ENCODE data around the gene CDHR5. TPM values are rescaled to one million over a fixed set of nuclear protein-coding genes. Genes with fewer than 3 reads are reported as not detected.
A peak's percentile ranks its signal among the peaks of the same experiment; 100 is the strongest.

Gene CDHR5
- polyA plus RNA-seq, 3 donors from 2014 or later, result not detected

DNA sequence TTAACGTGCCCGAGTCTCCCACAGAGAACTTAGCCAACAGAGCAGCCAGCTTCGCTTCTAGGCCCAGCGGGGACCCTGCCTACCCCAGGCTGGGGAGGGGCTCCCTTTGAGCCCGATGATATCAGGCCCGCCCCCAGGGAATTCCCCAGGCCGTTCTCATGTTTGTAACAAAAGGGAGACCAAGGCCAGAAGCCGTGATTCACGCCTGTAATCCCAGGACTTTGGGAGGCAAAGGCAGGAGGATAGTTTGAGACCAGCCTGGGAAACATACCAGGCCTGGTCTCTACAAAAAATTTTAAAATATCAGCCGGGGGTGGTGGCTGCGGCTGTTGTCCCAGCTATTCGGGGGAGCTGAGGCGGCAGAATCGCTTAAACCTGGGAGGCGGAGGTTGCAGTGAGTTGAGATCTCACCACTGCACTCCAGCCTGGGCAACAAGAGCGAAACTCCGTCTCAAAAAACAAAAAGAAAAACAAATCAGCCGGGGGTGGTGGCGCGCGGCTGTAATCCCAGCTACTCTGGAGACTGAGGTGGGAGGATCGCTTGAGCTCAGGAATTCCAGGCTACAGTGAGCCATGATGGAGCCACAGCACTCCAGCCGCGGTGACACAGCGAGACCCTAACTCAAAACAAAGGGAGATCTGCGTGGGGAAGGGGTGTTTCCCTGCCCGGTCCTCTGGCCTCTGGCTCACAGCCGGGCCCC lies 14.0 kb upstream of the CDHR5 start:
- Mint-ChIP-seq H3K27me3 (ENCODE audit: low read depth in 3 of 3) (peaks cover 8 to 11% (median 10%) of the 10 kb centered on the region in 3 donors), H3K36me3 (no peaks in the 10 kb centered on the region), H3K9me3 (no peaks in the 10 kb centered on the region), H3K4me1 (peaks cover 0 to 6% of the 10 kb centered on the region in 2 donors), H3K27ac (no peak overlapping the region), H3K4me3 (peak overlapping the region in 1 of 5 donors; percentile 46)
- no peak for DNase-seq

DNA sequence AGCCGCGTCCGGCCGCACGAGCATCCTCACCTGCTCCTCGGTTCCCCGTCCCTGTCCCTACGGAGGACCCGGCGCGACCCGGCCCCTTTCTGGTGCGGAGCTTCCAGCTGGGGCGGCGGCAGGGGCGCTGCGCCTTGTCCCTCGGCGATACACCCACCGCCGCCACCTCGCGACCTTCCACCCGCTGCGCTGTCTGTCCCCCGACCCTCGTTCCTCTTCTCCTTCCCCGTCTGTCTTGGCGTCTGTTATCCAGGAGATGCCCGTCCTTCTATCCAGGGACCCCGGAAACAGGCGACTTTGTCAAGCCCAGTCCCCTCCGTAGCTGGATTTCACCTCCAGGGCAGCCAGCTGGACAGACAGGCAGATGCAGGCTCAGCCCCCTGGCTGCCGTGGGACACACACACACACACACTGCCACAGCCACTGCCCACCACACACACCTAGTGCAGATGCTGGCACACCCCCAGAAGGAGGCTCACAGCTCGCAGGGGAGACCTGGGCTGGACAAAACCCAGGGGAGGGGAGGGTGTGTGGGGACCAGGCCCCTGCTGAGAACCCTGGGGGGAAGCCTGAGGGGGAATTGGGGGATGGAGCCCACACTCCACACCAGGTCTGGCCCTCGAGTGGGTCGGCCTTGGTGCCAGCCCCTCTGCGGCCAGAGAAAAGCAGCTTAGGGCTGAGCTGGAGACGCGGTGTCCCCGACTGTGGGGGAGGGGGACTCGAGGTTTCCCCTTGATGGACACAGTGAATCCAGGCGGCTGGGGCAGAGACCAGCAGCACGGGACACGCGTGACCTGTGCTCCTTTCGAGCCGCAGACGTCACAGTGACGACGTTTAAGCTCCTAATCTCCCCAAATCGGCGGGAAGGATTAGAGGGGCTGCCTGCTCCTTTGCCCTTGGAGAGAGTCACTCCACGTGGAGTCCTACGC lies 13.1 kb upstream of the CDHR5 start:
- Mint-ChIP-seq H3K9me3 (no peaks in the 10 kb centered on the region), H3K27me3 (ENCODE audit: low read depth in 3 of 3) (peaks cover 8 to 11% (median 10%) of the 10 kb centered on the region in 3 donors), H3K36me3 (peaks cover 0 to 2% (median 0%) of the 10 kb centered on the region in 3 donors), H3K4me1 (peaks cover 0 to 6% of the 10 kb centered on the region in 2 donors), H3K27ac (no peak overlapping the region), H3K4me3 (peak overlapping the region in 4 of 5 donors; percentile 24 to 62 (median 38))
- DNase-seq, result no peak

- Mint-ChIP-seq H3K27ac (no peak overlapping the region), H3K27me3 (ENCODE audit: low read depth in 3 of 3) (peaks cover 8 to 11% (median 10%) of the 10 kb centered on the region in 3 donors), H3K4me1 (peaks cover 0 to 6% of the 10 kb centered on the region in 2 donors), H3K4me3 (peak overlapping the region in 3 of 5 donors; percentile 24 to 48 (median 26)), H3K9me3 (no peaks in the 10 kb centered on the region), H3K36me3 (peaks cover 0 to 4% (median 0%) of the 10 kb centered on the region in 3 donors)
- no peak for DNase-seq
Measured at GRCh38 chr11:637333-637592, 12.5 kb upstream of the CDHR5 start.

GRCh38 chr11:636511-637332 lies 12.0 kb upstream of the CDHR5 start, which contains the start of gene DRD4:
DRD4 (plus strand) TSS chr11:637269; CDS start chr11:637305, 36 bp downstream.
- H3K4me1 Mint-ChIP-seq, result peaks cover 0 to 6% of the 10 kb centered on the region in 2 donors
- peaks cover 0 to 4% (median 0%) of the 10 kb centered on the region in 3 donors for H3K36me3 Mint-ChIP-seq
- peaks cover 6 to 11% (median 10%) of the 10 kb centered on the region in 3 donors for H3K27me3 Mint-ChIP-seq (ENCODE audit: low read depth in 3 of 3)
- H3K9me3 Mint-ChIP-seq, result no peaks in the 10 kb centered on the region
- peak within 1 kb of the TSS in 4 of 5 donors; percentile 24 to 62 (median 38) for H3K4me3 Mint-ChIP-seq
- no peak for DNase-seq
- no peak within 1 kb of the TSS for H3K27ac Mint-ChIP-seq

GRCh38 chr11:635945-636510 lies 11.3 kb upstream of the CDHR5 start:
- H3K4me3 Mint-ChIP-seq, result no peak overlapping the region
- H3K27ac Mint-ChIP-seq, result no peak overlapping the region
- no peak for DNase-seq
- no peaks in the 10 kb centered on the region for H3K9me3 Mint-ChIP-seq
- peaks cover 0 to 6% of the 10 kb centered on the region in 2 donors for H3K4me1 Mint-ChIP-seq
- H3K27me3 Mint-ChIP-seq (ENCODE audit: low read depth in 3 of 3), result peaks cover 5 to 11% (median 10%) of the 10 kb centered on the region in 3 donors
- H3K36me3 Mint-ChIP-seq, result peaks cover 0 to 4% (median 0%) of the 10 kb centered on the region in 3 donors

GRCh38 chr11:630871-631270 lies 6.1 kb upstream of the CDHR5 start:
- DNase-seq, result no peak
- Mint-ChIP-seq H3K4me1 (peaks cover 19 to 22% of the 10 kb centered on the region in 2 donors), H3K27me3 (ENCODE audit: low read depth in 3 of 3) (peaks cover 10 to 20% (median 13%) of the 10 kb centered on the region in 3 donors), H3K9me3 (peaks cover 0 to 2% (median 0%) of the 10 kb centered on the region in 6 donors), H3K4me3 (no peak overlapping the region), H3K27ac (no peak overlapping the region), H3K36me3 (peaks cover 0 to 4% (median 3%) of the 10 kb centered on the region in 3 donors)

DNA sequence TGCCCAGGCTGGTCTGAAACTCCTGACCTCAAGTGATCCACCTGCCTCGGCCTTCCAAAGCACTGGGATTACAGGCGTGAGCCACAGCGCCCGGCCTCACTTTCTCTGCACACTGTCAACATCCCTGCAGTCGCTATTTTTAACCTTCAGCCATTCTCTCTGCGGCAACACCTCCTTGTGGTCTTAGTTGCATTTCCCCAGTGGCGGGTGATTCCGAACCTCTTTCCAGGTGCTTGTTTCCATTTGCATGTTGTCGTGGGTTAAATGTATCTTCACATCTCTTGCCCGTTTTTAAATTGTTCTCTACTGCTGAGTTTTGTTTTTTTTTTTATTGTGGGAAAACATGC lies 4.5 kb upstream of the CDHR5 start:
- Mint-ChIP-seq H3K36me3 (peaks cover 0 to 4% (median 3%) of the 10 kb centered on the region in 3 donors), H3K27me3 (ENCODE audit: low read depth in 3 of 3) (peaks cover 7 to 20% (median 13%) of the 10 kb centered on the region in 3 donors), H3K4me3 (peak overlapping the region; percentile 76 to 82 (median 77)), H3K4me1 (peaks cover 19 to 22% of the 10 kb centered on the region in 2 donors), H3K9me3 (peaks cover 0 to 2% (median 0%) of the 10 kb centered on the region in 6 donors), H3K27ac (peak overlapping the region; percentile 16 to 82 (median 50))
- peak in 1 of 3 donors; percentile 20 for DNase-seq

- peaks cover 19 to 22% of the 10 kb centered on the region in 2 donors for H3K4me1 Mint-ChIP-seq
- H3K9me3 Mint-ChIP-seq, result peaks cover 0 to 2% (median 0%) of the 10 kb centered on the region in 6 donors
- no peak for DNase-seq
- H3K27ac Mint-ChIP-seq, result peak overlapping the region; percentile 12 to 88 (median 64)
- H3K4me3 Mint-ChIP-seq, result peak overlapping the region; percentile 76 to 82 (median 77)
- peaks cover 0 to 4% (median 3%) of the 10 kb centered on the region in 3 donors for H3K36me3 Mint-ChIP-seq
- peaks cover 7 to 20% (median 15%) of the 10 kb centered on the region in 3 donors for H3K27me3 Mint-ChIP-seq (ENCODE audit: low read depth in 3 of 3)
Measured at GRCh38 chr11:628056-628455, 3.3 kb upstream of the CDHR5 start.

- peaks cover 19 to 22% of the 10 kb centered on the region in 2 donors for H3K4me1 Mint-ChIP-seq
- H3K36me3 Mint-ChIP-seq, result peaks cover 0 to 3% (median 0%) of the 10 kb centered on the region in 3 donors
- H3K27ac Mint-ChIP-seq, result no peak overlapping the region
- no peak overlapping the region for H3K4me3 Mint-ChIP-seq
- peaks cover 7 to 20% (median 15%) of the 10 kb centered on the region in 3 donors for H3K27me3 Mint-ChIP-seq (ENCODE audit: low read depth in 3 of 3)
- H3K9me3 Mint-ChIP-seq, result peaks cover 0 to 2% (median 0%) of the 10 kb centered on the region in 6 donors
- DNase-seq, result no peak
Measured at GRCh38 chr11:627308-627576, 2.5 kb upstream of the CDHR5 start.

- DNase-seq, result no peak
- H3K27ac Mint-ChIP-seq, result no peak within 1 kb of the TSS
- H3K36me3 Mint-ChIP-seq, result peaks cover 0 to 3% (median 0%) of the 10 kb centered on the region in 3 donors
- H3K4me1 Mint-ChIP-seq, result peaks cover 19 to 22% of the 10 kb centered on the region in 2 donors
- H3K27me3 Mint-ChIP-seq (ENCODE audit: low read depth in 3 of 3), result peaks cover 7 to 20% (median 17%) of the 10 kb centered on the region in 3 donors
- no peak within 1 kb of the TSS for H3K4me3 Mint-ChIP-seq
- H3K9me3 Mint-ChIP-seq, result peaks cover 0 to 2% (median 0%) of the 10 kb centered on the region in 6 donors
Measured at GRCh38 chr11:626475-627307, 1.9 kb upstream of the CDHR5 start, which contains the start of gene SCT. SCT (minus strand) TSS chr11:627181; CDS start chr11:627143, 38 bp downstream.

- Mint-ChIP-seq H3K27me3 (ENCODE audit: low read depth in 3 of 3) (peaks cover 7 to 20% (median 17%) of the 10 kb centered on the region in 3 donors), H3K9me3 (peaks cover 0 to 2% (median 0%) of the 10 kb centered on the region in 6 donors), H3K4me3 (no peak overlapping the region), H3K36me3 (peaks cover 0 to 3% (median 0%) of the 10 kb centered on the region in 3 donors), H3K27ac (no peak overlapping the region), H3K4me1 (peaks cover 19 to 22% of the 10 kb centered on the region in 2 donors)
- no peak for DNase-seq
Measured at GRCh38 chr11:625636-626268, 997 bp upstream of the CDHR5 start.
